Caco-2 (cell line): ENCODE data around the gene PDK4. TPM values are rescaled to one million over a fixed set of nuclear protein-coding genes. Genes with fewer than 3 reads are reported as not detected.
"Not testable (repeated sequence)": the region's sequence is repeated elsewhere in the genome, so short reads cannot be mapped to it uniquely, and the experiment has no call there.

Experiments used
- BruUV-seq: library from RNA; stranded (reverse); fragments of 400-500 nt; replicated peaks from 2 replicates; lab custom pipeline; 2021; lab: Mats Ljungman, UMichigan
- CTCF ChIA-PET: fragments of 300-600 bp; sonication (Branson Sonifier 250); formaldehyde crosslinking; loops from one replicate; lab custom pipeline; 2022; ENCODE audit warnings: antibody characterized with exemption; lab: Charles Lee
- POLR2A ChIA-PET: fragments of 300-600 bp; sonication (Branson Sonifier 250); formaldehyde crosslinking; loops from one replicate; lab custom pipeline; 2022; ENCODE audit warnings: antibody characterized with exemption; lab: Charles Lee
- DNase-seq, 2 experiments: peaks; one replicate each; pipeline versions ENCODE4 v3.0.0 to v3.0.0-alpha.2; 2020 to 2022
- H3K27me3 ChIP-seq: replicated peaks from 2 replicates; pipeline ENCODE4 v1.6.0; 2011; ENCODE audit warnings: low read length; ENCODE audit not compliant: control insufficient read depth, insufficient read depth
- H3K36me3 ChIP-seq: 2 replicates; pipeline ENCODE4 v1.5.1; 2011; ENCODE audit warnings: low read length; ENCODE audit not compliant: control insufficient read depth, insufficient read depth
- H3K4me1 ChIP-seq: fragments of 250-450 bp; sonication (Bioruptor Pico); 2 replicates; pipeline ENCODE4 v1.5.1; 2020; ENCODE audit warnings: mild to moderate bottlenecking
- H3K4me3 ChIP-seq: 2 replicates; pipeline ENCODE4 v1.5.1; 2011; ENCODE audit warnings: low read depth, mild to moderate bottlenecking, control low read depth, low read length
- H3K9me3 ChIP-seq: fragments of 250-450 bp; sonication (Bioruptor Pico); 2 replicates; pipeline ENCODE4 v1.5.1; 2020; ENCODE audit warnings: mild to moderate bottlenecking, moderate library complexity
- H3K27ac Mint-ChIP-seq: one replicate; pipeline ENCODE4 v1.8.0; 2022; ENCODE audit warnings: mixed read lengths; ENCODE audit not compliant: unreplicated experiment
- H3K27me3 Mint-ChIP-seq: one replicate; pipeline ENCODE4 v1.8.0; 2022; ENCODE audit warnings: mixed read lengths; ENCODE audit not compliant: insufficient read depth, unreplicated experiment
- H3K36me3 Mint-ChIP-seq: one replicate; pipeline ENCODE4 v1.8.0; 2022; ENCODE audit warnings: mild to moderate bottlenecking, mixed read lengths; ENCODE audit not compliant: insufficient read depth, unreplicated experiment
- H3K4me1 Mint-ChIP-seq: one replicate; pipeline ENCODE4 v1.8.0; 2022; ENCODE audit warnings: low read depth, mixed read lengths; ENCODE audit not compliant: unreplicated experiment
- H3K4me3 Mint-ChIP-seq: one replicate; pipeline ENCODE4 v1.8.0; 2022; ENCODE audit warnings: mild to moderate bottlenecking, moderate library complexity, mixed read lengths; ENCODE audit not compliant: unreplicated experiment
- H3K9me3 Mint-ChIP-seq: one replicate; pipeline ENCODE4 v1.8.0; 2022; ENCODE audit warnings: mixed read lengths; ENCODE audit not compliant: unreplicated experiment
- intact Hi-C: fragments of 100-400 bp; cut with micrococcal nuclease; formaldehyde crosslinking; loops from one replicate; pipeline ENCODE4 v1.10.0; 2022; ENCODE audit not compliant: unreplicated experiment
- total RNA-seq: library from RNA; stranded (reverse); gene quantifications from 2 replicates; pipeline ENCODE4 v1.2.3, GENCODE V29; 2022
- TF ChIP-seq, protein P1 (sequence below), 2 experiments: fragments of 200-600 bp in 1 of 2; IDR thresholded peaks; 1 replicate in 1 of 2; 2 replicates in 1 of 2; pipeline versions ENCODE4 v1.5.1 to v1.8.0; 2011 to 2022; ENCODE audit warnings: antibody characterized with exemption in 1 of 2, control low read depth in 1 of 2, inconsistent platforms in 1 of 2, low read depth in 1 of 2, low read length in 1 of 2, mild to moderate bottlenecking in 1 of 2, moderate library complexity in 1 of 2; ENCODE audit not compliant: insufficient read depth in 1 of 2, severe bottlenecking in 1 of 2, unreplicated experiment in 1 of 2

Gene PDK4
- total RNA-seq, 1 experiment from 2014 or later = 0.20 TPM

GRCh38 chr7:95607561-95607960, 11.2 kb upstream of the PDK4 start:
- BruUV-seq = no TSS peak
- H3K4me1 Mint-ChIP-seq = no peaks in the 10 kb centered on the region
- POLR2A ChIA-PET = no interaction called here
- CTCF ChIA-PET = interaction anchor here (1.5 kb wide), 1 partner anchor 80 kb away, joined by 5 read pairs; no protein-coding TSS in a partner anchor
- no peaks in the 10 kb centered on the region for H3K36me3 ChIP-seq
- intact Hi-C loops = loop anchor here (5.0 kb wide), 2 partner anchors 80 kb away; no protein-coding TSS in a partner anchor
- TF ChIP-seq, protein P1, sequence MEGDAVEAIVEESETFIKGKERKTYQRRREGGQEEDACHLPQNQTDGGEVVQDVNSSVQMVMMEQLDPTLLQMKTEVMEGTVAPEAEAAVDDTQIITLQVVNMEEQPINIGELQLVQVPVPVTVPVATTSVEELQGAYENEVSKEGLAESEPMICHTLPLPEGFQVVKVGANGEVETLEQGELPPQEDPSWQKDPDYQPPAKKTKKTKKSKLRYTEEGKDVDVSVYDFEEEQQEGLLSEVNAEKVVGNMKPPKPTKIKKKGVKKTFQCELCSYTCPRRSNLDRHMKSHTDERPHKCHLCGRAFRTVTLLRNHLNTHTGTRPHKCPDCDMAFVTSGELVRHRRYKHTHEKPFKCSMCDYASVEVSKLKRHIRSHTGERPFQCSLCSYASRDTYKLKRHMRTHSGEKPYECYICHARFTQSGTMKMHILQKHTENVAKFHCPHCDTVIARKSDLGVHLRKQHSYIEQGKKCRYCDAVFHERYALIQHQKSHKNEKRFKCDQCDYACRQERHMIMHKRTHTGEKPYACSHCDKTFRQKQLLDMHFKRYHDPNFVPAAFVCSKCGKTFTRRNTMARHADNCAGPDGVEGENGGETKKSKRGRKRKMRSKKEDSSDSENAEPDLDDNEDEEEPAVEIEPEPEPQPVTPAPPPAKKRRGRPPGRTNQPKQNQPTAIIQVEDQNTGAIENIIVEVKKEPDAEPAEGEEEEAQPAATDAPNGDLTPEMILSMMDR (IDR thresholded peaks at IDR 0.05; ENCODE audit: insufficient read depth in 1 of 2, low read depth in 1 of 2, low read length in 1 of 2, severe bottlenecking in 1 of 2, unreplicated experiment in 1 of 2) = no peak
- DNase-seq = no peak
- H3K4me3 ChIP-seq = no peak overlapping the region
- no peaks in the 10 kb centered on the region for H3K27me3 Mint-ChIP-seq
- H3K4me1 ChIP-seq = peaks cover 30% of the 10 kb centered on the region
- no peaks in the 10 kb centered on the region for H3K9me3 ChIP-seq
- H3K27me3 ChIP-seq = no peaks in the 10 kb centered on the region
- H3K27ac Mint-ChIP-seq = no peak overlapping the region
- H3K9me3 Mint-ChIP-seq = no peaks in the 10 kb centered on the region
- H3K36me3 Mint-ChIP-seq = no peaks in the 10 kb centered on the region
- no peak overlapping the region for H3K4me3 Mint-ChIP-seq

DNA sequence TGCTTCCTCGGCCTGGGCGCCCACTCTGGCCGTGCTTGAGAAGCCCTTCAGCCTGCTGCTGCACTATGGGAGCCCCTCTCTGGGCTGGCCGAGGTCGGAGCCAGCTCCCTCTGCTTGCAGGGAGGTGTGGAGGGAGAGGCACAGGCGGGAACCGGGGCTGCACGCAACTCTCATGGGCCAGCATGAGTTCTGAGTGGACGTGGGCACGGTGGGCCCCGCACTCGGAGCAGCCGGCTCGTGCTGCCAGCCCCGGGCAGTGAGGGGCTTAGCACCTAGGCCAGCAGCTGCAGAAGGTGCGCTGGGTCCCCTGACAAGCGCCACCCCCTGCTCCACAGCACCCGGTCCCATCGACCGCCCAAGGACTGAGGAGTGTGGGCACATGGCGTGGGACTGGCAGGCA, 9.0 kb upstream of the PDK4 start:
- Histone ChIP-seq H3K4me1 (peaks cover 29% of the 10 kb centered on the region), H3K4me3 (no peak overlapping the region), H3K9me3 (no peaks in the 10 kb centered on the region), H3K36me3 (no peaks in the 10 kb centered on the region), H3K27me3 (no peaks in the 10 kb centered on the region)
- no peak for DNase-seq
- no peaks in the 10 kb centered on the region for H3K4me1 Mint-ChIP-seq
- H3K36me3 Mint-ChIP-seq = no peaks in the 10 kb centered on the region
- peaks cover 3% of the 10 kb centered on the region for H3K27me3 Mint-ChIP-seq
- TF ChIP-seq, protein P1 (IDR thresholded peaks at IDR 0.05; ENCODE audit: insufficient read depth in 1 of 2, low read depth in 1 of 2, low read length in 1 of 2, severe bottlenecking in 1 of 2, unreplicated experiment in 1 of 2) = no peak
- intact Hi-C loops = loop anchor here (5.0 kb wide), 2 partner anchors 78 to 82 kb away; no protein-coding TSS in a partner anchor
- BruUV-seq = no TSS peak
- ChIA-PET POLR2A (no interaction called here), CTCF (no interaction called here)
- no peak overlapping the region for H3K4me3 Mint-ChIP-seq
- H3K9me3 Mint-ChIP-seq = no peaks in the 10 kb centered on the region
- H3K27ac Mint-ChIP-seq = no peak overlapping the region

DNA sequence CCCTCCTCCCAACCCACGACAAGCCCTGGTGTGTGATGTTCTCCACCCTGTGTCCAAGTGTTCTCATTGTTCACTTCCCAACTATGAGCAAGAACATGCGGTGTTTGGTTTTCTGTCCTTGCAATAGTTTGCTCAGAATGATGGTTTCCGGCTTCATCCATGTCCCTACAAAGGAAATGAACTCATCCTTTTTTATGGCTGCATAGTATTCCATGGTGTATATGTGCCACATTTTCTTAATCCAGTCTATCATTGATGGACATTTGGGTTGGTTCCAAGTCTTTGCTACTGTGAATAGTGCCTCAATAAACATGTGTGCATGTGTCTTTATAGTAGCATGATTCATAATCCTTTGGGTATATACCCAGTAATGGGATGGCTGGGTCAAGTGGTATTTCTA, 8.5 kb upstream of the PDK4 start:
- H3K4me1 Mint-ChIP-seq, H3K27me3 ChIP-seq, H3K27me3 Mint-ChIP-seq, H3K27ac Mint-ChIP-seq, H3K4me3 ChIP-seq, H3K9me3 ChIP-seq, H3K4me3 Mint-ChIP-seq, DNase-seq, BruUV-seq, H3K36me3 ChIP-seq, CTCF ChIA-PET, H3K9me3 Mint-ChIP-seq, POLR2A ChIA-PET, H3K36me3 Mint-ChIP-seq: not testable (repeated sequence)
- peaks cover 25% of the 10 kb centered on the region for H3K4me1 ChIP-seq
- intact Hi-C loops = loop anchor here (5.0 kb wide), 2 partner anchors 78 to 82 kb away; no protein-coding TSS in a partner anchor

- H3K4me3 ChIP-seq, intact Hi-C loops, H3K9me3 Mint-ChIP-seq, H3K4me1 Mint-ChIP-seq, H3K36me3 Mint-ChIP-seq, DNase-seq, H3K36me3 ChIP-seq, H3K4me3 Mint-ChIP-seq, CTCF ChIA-PET, H3K27me3 Mint-ChIP-seq, BruUV-seq, H3K27ac Mint-ChIP-seq, H3K27me3 ChIP-seq, POLR2A ChIA-PET, H3K9me3 ChIP-seq: not testable (repeated sequence)
- H3K4me1 ChIP-seq = peaks cover 21% of the 10 kb centered on the region
Measured at GRCh38 chr7:95604397-95604796, 8.1 kb upstream of the PDK4 start.
